Endothelial cell of umbilical vein (primary cell): ENCODE measurements around the gene MYD88. TPM values are rescaled to one million over a fixed set of nuclear protein-coding genes. Genes with fewer than 3 reads are reported as not detected.

Source experiments
- BruUV-seq: library from RNA; stranded (reverse); fragments of 400-500 nt; replicated peaks from 2 replicates; lab custom pipeline; 2021; lab: Mats Ljungman, UMichigan
- CTCF ChIA-PET: fragments of 300-600, 350-600 bp; sonication (Branson Sonifier 250); formaldehyde crosslinking; loops from one replicate; lab custom pipeline; 2021; ENCODE audit warnings: antibody characterized with exemption, inconsistent platforms; lab: Charles Lee
- POLR2A ChIA-PET: fragments of 300-600, 350-600 bp; sonication (Branson Sonifier 250); formaldehyde crosslinking; loops from one replicate; lab custom pipeline; 2021; ENCODE audit warnings: antibody characterized with exemption, inconsistent platforms; lab: Charles Lee
- DNase-seq: peaks from one replicate; pipeline ENCODE4 v3.0.0-alpha.2; 2011; ENCODE audit warnings: low read depth, low spot score
- FAIRE-seq: peaks from 2 replicates; lab custom pipeline; 2011; peaks lifted over from hg19 to GRCh38; lab: Jason Lieb, UNC
- H2AFZ ChIP-seq: 2 replicates; pipeline ENCODE4 v1.6.0; 2012; ENCODE audit warnings: low read depth, low read length, control low read depth, inconsistent platforms
- H3K27ac ChIP-seq: 2 replicates; pipeline ENCODE4 v1.5.1; 2011; ENCODE audit warnings: low read depth, mild to moderate bottlenecking, control low read depth, low read length, moderate library complexity; ENCODE audit not compliant: insufficient read depth
- H3K27me3 ChIP-seq, 2 experiments: 2 replicates each; pipeline versions ENCODE4 v1.6.0 to v1.6.1; 2011; ENCODE audit warnings: low read length in 2 of 2, mixed read lengths in 1 of 2; ENCODE audit not compliant: control insufficient read depth in 2 of 2, insufficient read depth in 2 of 2
- H3K36me3 ChIP-seq, 2 experiments: 2 replicates in 1 of 2; 3 replicates in 1 of 2; pipeline ENCODE4 v1.5.1; 2011; ENCODE audit warnings: low read length in 2 of 2, mild to moderate bottlenecking in 1 of 2, moderate library complexity in 1 of 2; ENCODE audit not compliant: control insufficient read depth in 2 of 2, insufficient read depth in 2 of 2; ENCODE audit errors: extremely low read depth in 1 of 2
- H3K4me1 ChIP-seq: 3 replicates; pipeline ENCODE4 v1.5.1; 2011; ENCODE audit warnings: mild to moderate bottlenecking, low read length; ENCODE audit not compliant: control insufficient read depth, insufficient read depth; ENCODE audit errors: extremely low read depth
- H3K4me2 ChIP-seq: 2 replicates; pipeline ENCODE4 v1.6.1; 2011; ENCODE audit warnings: low read length, control low read depth, mixed read lengths; ENCODE audit not compliant: insufficient read depth
- H3K4me3 ChIP-seq, 3 experiments: fragments of 200-600 bp in 1 of 3; sonication (generic), shearing (Covaris generic) in 1 of 3; replicated peaks in 1 of 3; 2 replicates each; pipeline ENCODE4 v1.5.1; 2011 to 2016; ENCODE audit warnings: control low read depth in 3 of 3, low read length in 3 of 3, mild to moderate bottlenecking in 2 of 3, inconsistent platforms in 1 of 3, low read depth in 1 of 3, moderate library complexity in 1 of 3; ENCODE audit not compliant: insufficient read depth in 1 of 3
- H3K79me2 ChIP-seq: 2 replicates; pipeline ENCODE4 v1.6.0; 2012; ENCODE audit warnings: low read length, inconsistent platforms; ENCODE audit not compliant: control insufficient read depth, insufficient read depth
- H3K9ac ChIP-seq: replicated peaks from 2 replicates; pipeline ENCODE3; 2011; ENCODE audit warnings: low read length, control low read depth; ENCODE audit not compliant: insufficient read depth; ENCODE audit errors: extremely low read depth
- H3K9me1 ChIP-seq: replicated peaks from 3 replicates; pipeline ENCODE4 v1.6.0; 2011; ENCODE audit warnings: mild to moderate bottlenecking, low read length; ENCODE audit not compliant: control insufficient read depth, insufficient read depth; ENCODE audit errors: extremely low read depth
- H3K9me3 ChIP-seq: replicated peaks from 2 replicates; pipeline ENCODE4 v1.5.1; 2012; ENCODE audit warnings: low read length, inconsistent platforms; ENCODE audit not compliant: control insufficient read depth, insufficient read depth
- H4K20me1 ChIP-seq: replicated peaks from 2 replicates; pipeline ENCODE3; 2011; ENCODE audit warnings: mild to moderate bottlenecking, low read length; ENCODE audit not compliant: control insufficient read depth, insufficient read depth; ENCODE audit errors: extremely low read depth
- EZH2 ChIP-seq: IDR thresholded peaks from 2 replicates; pipeline ENCODE4 v1.6.1; 2012; ENCODE audit warnings: borderline replicate concordance, low read depth, mild to moderate bottlenecking, moderate library complexity, low read length, inconsistent platforms; ENCODE audit not compliant: severe bottlenecking
- FOS ChIP-seq: IDR thresholded peaks from 2 replicates; pipeline ENCODE4 v1.6.1; 2011; ENCODE audit warnings: mild to moderate bottlenecking, low read length, moderate library complexity, borderline replicate concordance; ENCODE audit not compliant: insufficient read depth
- GATA2 ChIP-seq: IDR thresholded peaks from 2 replicates; pipeline ENCODE4 v1.7.0; 2011; ENCODE audit warnings: low read depth, mild to moderate bottlenecking, moderate library complexity, mixed read lengths, low read length; ENCODE audit not compliant: insufficient read length, insufficient read depth
- JUN ChIP-seq: IDR thresholded peaks from 2 replicates; pipeline ENCODE4 v1.6.1; 2011; ENCODE audit warnings: borderline replicate concordance, low read depth; ENCODE audit not compliant: insufficient read length, insufficient read depth
- MYC ChIP-seq: IDR thresholded peaks from one replicate; pipeline ENCODE4 v1.6.1; 2011; ENCODE audit warnings: mild to moderate bottlenecking, low read depth, low read length
- POLR2A ChIP-seq: IDR thresholded peaks from 2 replicates; pipeline ENCODE4 v1.6.1; 2012; ENCODE audit warnings: low read depth, mild to moderate bottlenecking, control low read depth, low read length
- POLR2AphosphoS5 ChIP-seq: IDR thresholded peaks from 2 replicates; pipeline ENCODE4 v1.6.1; 2012; ENCODE audit warnings: low read depth, mild to moderate bottlenecking, control low read depth, low read length, moderate library complexity; ENCODE audit not compliant: insufficient read depth
- dilution Hi-C: fragments of 300-500 bp; cut with MboI; formaldehyde crosslinking; loops from one replicate; pipeline ENCODE4 v1.15.0; 2019; ENCODE audit warnings: low sequenced_read_pairs; ENCODE audit not compliant: extremely low pct_ligation_motif_present
- intact Hi-C: fragments of 100-400 bp; cut with micrococcal nuclease; formaldehyde crosslinking; loops from one replicate; pipeline ENCODE4 v1.10.0; 2022
- polyA plus RNA-seq, 4 experiments: library from polyadenylated mRNA; depleted of rRNA in 3 of 4; stranded (reverse) in 3 of 4; unstranded in 1 of 4; fragments of >200 nt; gene quantifications; 2 replicates each; pipeline versions ENCODE4 v1.2.1 to v1.2.3, GENCODE V29; 2011 to 2012; ENCODE audit warnings: missing spikeins in 1 of 4
- total RNA-seq: library from RNA; stranded (reverse); gene quantifications from 2 replicates; pipeline ENCODE4 v1.2.3, GENCODE V29; 2021
- TF ChIP-seq, protein P1 (sequence below): IDR thresholded peaks from 2 replicates; pipeline ENCODE4 v1.6.1; 2011; ENCODE audit not compliant: insufficient read depth, insufficient read length
- TF ChIP-seq, protein P2 (sequence below), 2 donors: IDR thresholded peaks; 1 replicate in 1 of 2; 2 replicates in 1 of 2; pipeline ENCODE4 v1.5.1; 2011; ENCODE audit warnings: low read length in 2 of 2, mild to moderate bottlenecking in 2 of 2, moderate library complexity in 2 of 2, control low read depth in 1 of 2, inconsistent platforms in 1 of 2, low read depth in 1 of 2; ENCODE audit not compliant: insufficient read depth in 1 of 2; ENCODE audit errors: extremely low read depth in 1 of 2

Gene MYD88
- total and polyA plus RNA-seq, 2 donors (not counting 3 experiments of a cell fraction or from before 2014, with no cell fraction given), result 35.1 to 55.0 TPM

DNA sequence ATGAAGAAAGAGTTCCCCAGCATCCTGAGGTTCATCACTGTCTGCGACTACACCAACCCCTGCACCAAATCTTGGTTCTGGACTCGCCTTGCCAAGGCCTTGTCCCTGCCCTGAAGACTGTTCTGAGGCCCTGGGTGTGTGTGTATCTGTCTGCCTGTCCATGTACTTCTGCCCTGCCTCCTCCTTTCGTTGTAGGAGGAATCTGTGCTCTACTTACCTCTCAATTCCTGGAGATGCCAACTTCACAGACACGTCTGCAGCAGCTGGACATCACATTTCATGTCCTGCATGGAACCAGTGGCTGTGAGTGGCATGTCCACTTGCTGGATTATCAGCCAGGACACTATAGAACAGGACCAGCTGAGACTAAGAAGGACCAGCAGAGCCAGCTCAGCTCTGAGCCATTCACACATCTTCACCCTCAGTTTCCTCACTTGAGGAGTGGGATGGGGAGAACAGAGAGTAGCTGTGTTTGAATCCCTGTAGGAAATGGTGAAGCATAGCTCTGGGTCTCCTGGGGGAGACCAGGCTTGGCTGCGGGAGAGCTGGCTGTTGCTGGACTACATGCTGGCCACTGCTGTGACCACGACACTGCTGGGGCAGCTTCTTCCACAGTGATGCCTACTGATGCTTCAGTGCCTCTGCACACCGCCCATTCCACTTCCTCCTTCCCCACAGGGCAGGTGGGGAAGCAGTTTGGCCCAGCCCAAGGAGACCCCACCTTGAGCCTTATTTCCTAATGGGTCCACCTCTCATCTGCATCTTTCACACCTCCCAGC, 2.9 kb downstream of the MYD88 start:
- Histone ChIP-seq H4K20me1 (no peaks in the 10 kb centered on the region), H3K4me2 (no peak overlapping the region), H3K4me3 (no peak overlapping the region), H3K27ac (no peak overlapping the region), H3K79me2 (peaks cover 2% of the 10 kb centered on the region), H3K9me1 (no peaks in the 10 kb centered on the region), H3K4me1 (peaks cover 20% of the 10 kb centered on the region), H2AFZ (no peak overlapping the region), H3K27me3 (peaks cover 3 to 10% of the 10 kb centered on the region in 2 experiments), H3K36me3 (peaks cover 0 to 14% of the 10 kb centered on the region in 2 experiments), H3K9ac (no peak overlapping the region), H3K9me3 (no peaks in the 10 kb centered on the region)
- POLR2A ChIA-PET, result no interaction called here
- FAIRE-seq (no peak), DNase-seq (no peak)
- intact Hi-C loops (no loop called here), dilution Hi-C loops (no loop called here)
- CTCF ChIA-PET, result interaction anchor here (0.8 to 1.1 kb wide), 4 partner anchors 14 to 205 kb away, joined by 3 to 4 read pairs (median 3); partner anchors contain the start of genes OXSR1 and XYLB
- TF ChIP-seq FOS, result no peak
- TF ChIP-seq, protein P1, sequence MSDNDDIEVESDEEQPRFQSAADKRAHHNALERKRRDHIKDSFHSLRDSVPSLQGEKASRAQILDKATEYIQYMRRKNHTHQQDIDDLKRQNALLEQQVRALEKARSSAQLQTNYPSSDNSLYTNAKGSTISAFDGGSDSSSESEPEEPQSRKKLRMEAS, result no peak
- no peak for TF ChIP-seq GATA2
- no peak for TF ChIP-seq POLR2AphosphoS5
- TF ChIP-seq MYC, result no peak
- no peak for TF ChIP-seq POLR2A
- no peak for TF ChIP-seq JUN
- no peak for TF ChIP-seq EZH2
- TF ChIP-seq, protein P2, sequence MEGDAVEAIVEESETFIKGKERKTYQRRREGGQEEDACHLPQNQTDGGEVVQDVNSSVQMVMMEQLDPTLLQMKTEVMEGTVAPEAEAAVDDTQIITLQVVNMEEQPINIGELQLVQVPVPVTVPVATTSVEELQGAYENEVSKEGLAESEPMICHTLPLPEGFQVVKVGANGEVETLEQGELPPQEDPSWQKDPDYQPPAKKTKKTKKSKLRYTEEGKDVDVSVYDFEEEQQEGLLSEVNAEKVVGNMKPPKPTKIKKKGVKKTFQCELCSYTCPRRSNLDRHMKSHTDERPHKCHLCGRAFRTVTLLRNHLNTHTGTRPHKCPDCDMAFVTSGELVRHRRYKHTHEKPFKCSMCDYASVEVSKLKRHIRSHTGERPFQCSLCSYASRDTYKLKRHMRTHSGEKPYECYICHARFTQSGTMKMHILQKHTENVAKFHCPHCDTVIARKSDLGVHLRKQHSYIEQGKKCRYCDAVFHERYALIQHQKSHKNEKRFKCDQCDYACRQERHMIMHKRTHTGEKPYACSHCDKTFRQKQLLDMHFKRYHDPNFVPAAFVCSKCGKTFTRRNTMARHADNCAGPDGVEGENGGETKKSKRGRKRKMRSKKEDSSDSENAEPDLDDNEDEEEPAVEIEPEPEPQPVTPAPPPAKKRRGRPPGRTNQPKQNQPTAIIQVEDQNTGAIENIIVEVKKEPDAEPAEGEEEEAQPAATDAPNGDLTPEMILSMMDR (IDR thresholded peaks at IDR 0.05; ENCODE audit: extremely low read depth in 1 of 2, insufficient read depth in 1 of 2, low read depth in 1 of 2, low read length in 2 of 2), result no peak
- no TSS peak for BruUV-seq
